HG03520 (cell line): ENCODE data around the gene MMD.
"Not testable (repeated sequence)": the region's sequence is repeated elsewhere in the genome, so short reads cannot be mapped to it uniquely, and the experiment has no call there.

Source experiments
- ATAC-seq: cut with Tn5 transposase; IDR thresholded peaks from one replicate; pipeline ENCODE4 v1.9.1; 2021; ENCODE audit warnings: mild to moderate bottlenecking, moderate library complexity; ENCODE audit not compliant: unreplicated experiment

Gene MMD

DNA sequence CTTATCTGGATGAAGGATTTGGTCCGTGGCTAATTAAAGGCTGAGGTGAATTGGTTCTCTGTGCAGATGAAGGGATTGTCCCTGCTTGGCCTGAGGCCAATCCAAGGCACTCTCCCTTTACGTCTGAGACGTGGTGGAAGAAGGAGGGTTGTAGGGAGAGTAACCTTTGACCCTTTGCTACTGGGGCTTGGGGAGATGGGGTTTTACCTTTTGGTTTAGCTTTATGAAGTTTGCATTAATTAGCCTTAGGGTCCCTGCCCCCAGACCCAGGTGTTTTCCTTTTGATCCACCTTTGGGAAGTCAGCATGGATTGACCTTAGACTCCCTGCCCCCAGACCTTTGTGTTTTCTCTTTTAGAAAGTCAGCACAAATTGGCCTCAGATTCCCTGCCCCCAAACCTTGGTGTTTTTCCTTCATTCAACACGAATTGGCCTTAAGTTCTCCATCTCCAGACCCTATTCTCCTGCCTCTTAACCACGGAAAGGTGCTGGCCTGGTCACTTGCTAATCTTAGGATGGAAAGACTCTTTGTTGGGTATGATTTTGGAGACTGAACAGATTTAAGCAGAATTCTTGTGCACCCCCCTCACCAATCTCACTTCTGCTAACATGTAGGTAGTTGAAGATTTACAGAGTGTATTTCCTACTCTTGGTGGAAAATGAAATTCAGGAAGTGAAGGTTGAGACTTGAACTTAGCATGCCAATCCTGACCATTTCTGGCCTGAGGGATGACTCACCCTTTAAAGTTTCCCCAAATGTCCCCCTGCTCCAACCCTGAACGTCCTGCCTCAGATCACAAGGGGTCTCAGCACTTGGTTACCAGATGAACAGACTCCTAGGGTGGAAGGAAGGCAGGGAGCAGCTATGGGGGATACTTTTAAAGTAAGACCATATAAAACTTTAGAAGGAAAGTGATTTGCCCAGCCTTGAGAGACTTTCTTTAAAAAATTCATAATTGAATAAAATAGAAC is 23.1 kb upstream of the MMD start:
- peak; percentile 70 for ATAC-seq

DNA sequence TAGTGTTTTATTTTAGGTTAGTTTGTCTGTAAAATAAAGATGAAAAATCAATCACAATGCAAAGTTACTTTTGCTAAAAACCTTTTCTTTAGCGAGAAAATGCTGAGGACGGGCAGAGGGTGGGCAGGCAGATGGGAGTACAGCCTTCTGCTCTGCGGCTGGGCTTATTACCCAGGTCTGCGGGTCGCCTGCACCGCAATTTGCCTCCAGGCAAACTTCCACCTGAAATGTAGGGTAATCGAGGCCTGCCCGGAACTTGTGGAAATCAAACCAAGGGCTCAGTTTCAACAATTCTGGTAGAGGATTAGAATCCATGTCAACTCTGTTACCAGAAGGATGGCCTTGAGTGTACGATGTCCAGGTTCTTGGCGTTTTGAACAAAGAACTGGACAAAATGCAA is 22.3 kb upstream of the MMD start:
- no peak for ATAC-seq

DNA sequence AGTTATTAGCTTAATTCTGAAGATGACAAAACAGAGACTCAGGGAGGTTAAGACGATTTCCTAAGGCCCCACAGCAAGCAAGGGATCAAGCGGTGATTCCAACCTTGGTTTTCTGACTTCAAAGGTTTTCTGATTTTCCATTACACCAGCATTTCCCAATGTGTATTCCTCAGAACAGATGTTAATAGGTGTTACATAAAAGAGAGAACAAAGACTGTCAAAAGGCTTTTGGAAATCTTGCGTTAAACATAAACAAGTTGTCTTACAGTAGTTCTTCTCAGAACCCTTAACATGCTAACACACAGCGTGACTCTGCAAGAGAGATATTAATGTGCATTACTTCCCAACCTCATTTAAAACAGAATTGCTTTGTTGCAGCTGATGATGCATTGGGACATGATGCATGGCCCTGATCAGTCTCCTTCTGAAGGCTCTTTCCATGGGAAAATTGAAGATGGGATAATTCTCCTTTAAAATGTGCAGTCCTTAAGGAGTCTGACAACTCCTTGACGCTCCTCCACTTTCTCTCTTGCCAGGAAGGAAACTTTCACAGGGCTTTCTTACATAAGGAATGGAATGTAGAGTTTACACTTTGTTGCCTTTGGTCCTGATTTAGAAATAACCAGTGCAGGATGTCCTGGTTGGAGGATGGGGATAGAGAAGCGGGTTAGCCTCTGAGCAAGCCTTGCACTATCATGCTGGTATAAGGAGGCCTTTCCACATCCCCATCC is 21.5 kb upstream of the MMD start:
- ATAC-seq, result no peak

DNA sequence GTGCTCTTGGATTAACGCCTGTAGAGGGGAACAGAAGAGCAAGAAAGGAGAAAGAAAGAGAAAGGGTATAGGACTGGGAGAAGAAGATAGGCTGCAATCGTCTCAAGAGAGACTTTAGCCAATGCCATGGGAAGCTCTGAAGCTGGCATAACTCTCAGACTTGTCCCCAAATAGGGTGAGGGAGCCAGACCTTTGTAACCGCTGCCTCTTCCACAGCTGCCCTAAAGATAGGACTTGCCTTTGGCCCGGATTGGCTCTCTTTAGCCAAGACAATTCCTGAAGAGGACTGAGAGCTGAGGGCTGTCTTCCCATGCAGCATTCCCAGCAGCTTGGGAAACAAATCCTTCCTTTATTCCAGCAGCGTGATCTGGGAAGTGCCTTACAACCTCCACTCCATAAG is 20.8 kb upstream of the MMD start:
- ATAC-seq, result no peak

DNA sequence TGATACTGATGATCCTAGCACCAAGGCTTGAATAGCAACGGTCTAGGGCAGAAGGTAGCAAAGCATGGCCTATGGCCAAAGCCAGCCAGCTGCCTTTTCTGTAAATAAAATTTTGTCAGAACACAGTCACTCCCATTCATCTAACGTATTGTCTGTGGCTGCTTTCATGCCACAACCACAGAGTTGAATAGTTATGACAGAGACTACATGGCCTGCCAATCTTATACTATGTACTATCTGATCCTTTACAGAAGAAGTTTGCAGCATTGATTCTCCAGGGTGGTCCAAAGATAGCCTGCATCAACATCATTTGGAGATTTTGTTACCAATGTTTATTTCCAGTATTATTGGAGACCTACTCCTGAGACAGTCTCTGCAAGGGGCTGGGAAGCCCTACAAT is 19.9 kb upstream of the MMD start:
- no peak for ATAC-seq

DNA sequence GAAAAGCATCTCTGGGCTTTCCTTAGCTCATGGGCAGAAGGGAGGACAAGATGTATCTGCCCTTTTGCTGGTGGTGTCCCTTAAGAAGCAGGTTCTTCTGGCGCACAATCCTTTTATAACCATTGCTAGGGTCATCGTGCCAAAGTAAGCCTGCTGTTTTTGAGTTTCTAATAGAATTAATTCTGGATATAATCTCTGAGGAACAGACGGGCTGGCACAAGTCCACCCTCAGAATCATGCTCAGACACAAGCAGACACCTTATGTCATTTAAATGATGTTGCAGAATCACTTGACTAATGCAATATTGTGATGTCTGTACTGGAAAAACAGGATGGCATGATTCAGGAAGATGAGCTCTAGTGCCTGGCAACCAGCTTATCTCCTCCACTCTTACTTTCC is 18.8 kb upstream of the MMD start:
- ATAC-seq, result no peak

DNA sequence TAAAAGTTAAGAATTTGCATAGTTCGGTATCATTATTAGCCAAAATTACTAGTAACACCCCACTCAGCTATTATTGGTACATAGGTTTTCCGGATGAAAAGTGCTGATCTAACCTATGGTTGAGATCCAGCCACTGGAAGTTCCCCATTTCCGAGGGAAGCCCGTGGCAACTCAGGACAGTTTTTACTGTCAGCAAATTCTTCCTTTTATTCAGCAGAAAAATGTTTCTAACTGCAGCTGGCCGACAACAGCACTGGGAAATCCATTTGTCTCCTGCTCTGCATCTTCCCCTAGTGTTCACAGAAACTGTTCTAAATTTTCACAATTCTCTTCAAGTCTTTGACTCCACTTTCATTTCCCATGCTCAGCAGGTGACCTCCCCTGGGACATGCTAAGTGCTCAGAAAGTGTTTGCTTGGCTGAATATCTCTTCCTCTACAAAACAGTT is 15.5 kb upstream of the MMD start:
- ATAC-seq, result peak; percentile 65

DNA sequence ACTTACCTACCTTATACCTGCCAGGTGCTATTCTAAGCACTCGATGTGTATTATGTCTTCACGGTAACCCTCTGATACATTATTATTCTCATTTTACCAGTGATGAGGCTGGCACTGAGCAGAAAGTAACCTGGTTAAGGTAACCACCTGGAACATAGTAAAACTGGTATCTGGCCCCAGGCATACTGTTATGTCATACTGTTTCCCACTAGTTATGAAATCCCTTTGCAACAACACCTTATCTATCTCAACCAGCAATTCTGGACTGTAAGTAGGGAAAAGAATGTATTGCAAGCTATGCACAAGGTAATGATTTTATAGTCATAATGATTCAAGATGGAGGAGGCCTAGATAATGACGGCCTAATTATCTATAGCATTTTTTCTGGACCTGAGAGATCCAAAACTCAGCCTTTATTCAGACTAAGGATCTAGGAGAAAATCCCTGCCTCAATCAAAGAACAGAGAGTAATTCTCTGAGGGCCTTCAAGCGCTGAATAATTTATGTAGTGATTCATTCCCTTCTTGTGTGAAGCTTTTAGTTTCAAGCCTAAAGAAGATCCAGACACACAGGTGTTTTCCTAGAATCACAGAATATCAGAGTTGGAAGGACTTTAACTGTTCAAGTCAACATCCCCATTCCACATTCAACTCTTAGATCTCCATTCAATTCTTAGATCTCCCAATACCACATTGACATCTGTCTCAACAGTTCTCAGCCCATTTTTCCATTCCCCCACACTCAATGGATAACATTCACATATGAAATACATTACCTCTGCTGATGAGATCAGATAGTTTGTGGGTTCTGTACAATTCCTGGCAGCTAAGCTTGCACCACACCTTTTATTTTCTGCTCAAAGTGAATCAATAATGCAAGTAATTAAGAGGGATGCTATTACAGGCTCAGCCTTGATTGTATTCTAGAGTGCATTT is 14.9 kb upstream of the MMD start:
- no peak for ATAC-seq

DNA sequence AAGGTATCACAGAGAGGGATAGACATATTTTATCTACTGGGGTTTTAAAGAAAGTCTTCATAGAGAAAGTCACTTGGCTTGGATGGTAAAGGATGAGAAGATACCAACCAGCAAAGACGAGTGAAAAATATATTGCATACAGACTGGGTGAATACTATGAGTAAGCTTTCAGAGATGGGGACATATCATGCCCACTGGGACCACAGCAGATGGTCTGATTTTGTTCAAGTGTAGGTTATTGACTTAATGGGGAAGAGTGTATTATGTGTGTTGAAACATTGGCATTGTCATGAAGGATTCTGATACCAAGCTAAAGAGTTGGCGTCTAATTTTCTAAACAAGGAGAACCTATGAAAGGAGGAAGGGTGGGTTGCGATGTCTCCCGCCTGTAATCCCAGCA is 13.8 kb upstream of the MMD start:
- ATAC-seq, result no peak

DNA sequence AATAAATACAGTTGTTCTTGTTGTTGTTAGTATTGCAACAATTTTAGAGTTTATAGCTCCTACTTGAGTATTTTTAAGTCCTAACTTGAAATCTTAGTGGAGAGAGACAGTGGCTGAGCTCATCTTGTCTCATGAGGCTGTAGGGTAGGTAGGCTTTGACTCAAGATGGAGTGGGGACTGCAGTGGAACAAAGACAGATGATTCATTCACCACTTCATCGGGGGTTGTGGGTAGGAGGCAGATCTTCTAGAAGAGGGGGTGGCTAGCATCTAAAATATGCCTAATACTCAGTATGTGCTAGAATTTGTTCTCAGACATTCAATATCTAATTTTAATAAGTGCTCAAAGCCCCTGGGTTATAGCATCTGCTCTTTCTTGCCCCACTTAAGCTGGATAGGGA is 13.1 kb upstream of the MMD start:
- no peak for ATAC-seq

DNA sequence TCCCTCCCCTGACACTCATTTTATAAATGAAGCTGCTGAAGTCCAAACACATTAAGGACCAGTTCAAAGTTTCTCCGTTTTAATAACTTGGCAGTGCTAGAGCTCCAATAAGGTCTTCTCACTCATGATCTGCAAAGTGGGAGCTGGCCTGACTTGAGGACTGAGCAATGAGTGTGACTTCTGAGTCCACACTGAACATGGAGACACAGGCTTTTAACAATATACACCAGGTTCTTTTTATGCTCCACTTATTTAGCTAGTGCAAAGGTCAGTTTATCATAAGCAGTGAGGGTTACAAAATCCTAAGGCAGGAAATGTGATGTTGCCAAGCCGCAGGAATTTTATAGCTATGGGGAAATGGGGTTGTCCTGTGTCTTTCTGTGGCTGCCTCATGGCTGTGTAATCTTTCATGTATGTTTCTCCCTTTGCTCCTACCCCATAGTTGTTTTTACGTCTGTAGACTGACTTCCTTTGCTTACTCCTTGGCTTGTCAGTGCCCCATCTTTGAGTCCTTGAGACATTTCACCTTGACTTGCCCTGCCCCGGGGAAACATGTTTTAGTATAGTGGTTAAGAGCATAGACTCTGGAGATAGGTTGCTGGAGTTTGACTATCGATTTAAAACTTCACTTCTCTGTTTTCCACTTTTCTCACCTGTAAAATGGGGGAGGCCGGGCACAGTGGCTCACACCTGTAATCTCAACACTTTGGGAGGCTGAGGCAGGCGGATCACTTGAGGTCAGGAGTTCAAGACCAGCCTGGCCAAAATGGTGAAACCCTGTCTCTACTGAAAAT is 12.2 kb upstream of the MMD start:
- no peak for ATAC-seq

DNA sequence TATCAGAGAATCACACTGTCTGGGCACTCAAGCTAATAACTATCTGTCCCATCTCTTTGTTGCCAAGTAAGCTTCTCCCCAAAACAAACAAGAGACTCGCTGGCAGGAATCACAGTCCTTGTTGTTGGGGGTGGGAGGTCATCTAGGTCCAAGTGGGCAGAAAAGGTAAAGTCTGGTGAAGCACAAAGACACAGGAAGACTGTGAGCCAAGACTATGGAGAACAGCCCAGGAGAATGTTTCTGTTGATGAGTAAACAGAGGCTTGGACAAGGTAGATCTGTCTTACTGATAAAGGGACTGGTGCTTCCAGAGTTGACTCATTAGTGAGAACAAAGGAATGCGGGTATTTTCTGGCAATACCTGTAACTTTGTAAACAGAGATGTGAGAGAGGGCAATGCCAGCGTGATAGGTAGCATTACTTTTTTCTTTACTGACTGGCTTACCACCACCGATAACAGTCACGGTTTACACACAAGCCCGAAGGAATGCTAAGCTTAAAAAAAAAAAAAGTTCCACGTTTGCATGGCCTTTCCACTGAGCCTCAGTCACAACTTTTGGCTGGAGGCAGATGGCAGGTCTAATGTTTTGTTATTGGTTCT is 11.5 kb upstream of the MMD start:
- no peak for ATAC-seq

DNA sequence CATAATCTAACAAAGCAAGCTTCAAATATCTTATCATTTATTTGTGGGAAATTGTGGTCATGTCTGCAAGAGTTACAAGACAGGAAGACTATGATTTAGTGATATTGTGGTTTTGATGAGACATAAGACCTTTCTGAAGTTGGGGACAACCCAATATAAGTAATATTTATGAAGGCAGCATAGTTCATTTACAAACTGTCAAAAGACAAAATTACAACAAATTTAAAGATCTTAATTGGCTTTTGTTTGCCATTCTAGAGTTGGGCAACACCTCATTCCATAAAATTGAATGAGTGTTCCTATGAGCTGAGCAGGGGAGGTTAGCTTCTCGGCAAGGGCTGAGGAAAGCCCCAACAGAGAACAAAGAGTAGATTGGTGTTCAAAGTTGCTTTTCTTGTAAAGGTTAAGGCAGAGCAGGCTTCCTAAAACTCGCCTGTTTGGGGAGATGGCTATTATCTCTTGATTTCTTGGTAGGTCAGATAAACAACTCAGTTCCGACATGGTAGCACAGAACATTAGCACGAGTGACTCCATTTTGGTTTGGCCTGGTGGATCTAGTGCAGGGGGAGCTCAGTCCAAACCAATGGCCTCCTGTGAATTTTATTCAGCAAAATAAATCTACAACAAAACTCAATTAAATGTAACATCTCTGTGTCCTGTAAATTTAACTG is 10.9 kb upstream of the MMD start:
- ATAC-seq, result no peak

DNA sequence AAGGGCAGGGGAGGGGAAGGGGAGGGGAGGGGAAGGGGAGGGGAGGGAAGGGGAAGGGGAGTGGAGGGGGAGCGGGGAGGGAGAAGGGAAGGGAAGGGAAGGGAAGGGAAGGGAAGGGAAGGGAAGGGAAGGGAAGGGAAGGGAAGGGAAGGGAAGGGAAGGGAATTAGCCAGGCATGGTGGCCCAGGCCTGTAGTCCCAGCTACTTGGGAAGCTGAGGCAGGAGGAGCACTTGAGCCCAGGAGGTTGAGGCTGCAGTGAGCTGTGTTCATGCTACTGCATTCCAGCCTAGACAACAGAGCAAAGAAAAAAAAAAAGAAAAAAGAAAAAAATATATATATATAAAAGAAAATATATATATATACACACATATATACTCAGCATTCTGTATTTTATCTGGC is 10.3 kb upstream of the MMD start:
- not testable (repeated sequence) for ATAC-seq

DNA sequence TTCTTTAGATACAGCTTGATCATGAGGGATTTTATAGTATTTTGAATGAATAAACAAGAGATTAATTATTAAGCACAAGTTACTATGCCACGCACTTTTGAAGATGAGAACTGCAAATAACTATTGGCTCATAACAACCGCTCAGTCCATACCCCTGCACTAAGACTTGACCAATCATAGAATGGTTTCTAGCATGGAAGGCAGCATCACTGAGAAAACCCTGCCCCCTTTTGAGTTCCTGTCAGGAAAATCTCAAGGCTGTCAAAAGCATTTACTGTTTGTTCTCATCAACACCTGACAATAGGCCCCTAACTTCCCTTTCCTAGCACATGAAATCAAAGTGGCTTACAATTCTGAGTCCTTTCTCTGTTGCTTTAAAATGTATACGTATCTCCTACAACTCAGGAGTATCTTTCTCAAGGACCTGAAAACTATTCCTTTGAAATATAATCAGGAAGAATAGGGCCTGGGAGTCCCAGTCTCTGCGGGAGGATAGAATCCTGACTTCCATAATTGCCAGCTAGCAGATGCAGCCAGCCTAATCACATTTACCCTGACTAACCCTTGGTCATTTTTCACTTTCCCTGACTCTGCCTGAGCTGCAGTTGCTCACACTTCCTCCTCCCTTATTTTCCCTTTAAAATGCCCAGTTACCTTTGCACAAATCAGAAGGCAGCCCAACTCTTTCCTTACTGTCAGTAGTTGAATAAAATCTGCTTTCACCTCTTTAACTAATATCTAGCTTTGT is 9.1 kb upstream of the MMD start:
- ATAC-seq, result no peak

DNA sequence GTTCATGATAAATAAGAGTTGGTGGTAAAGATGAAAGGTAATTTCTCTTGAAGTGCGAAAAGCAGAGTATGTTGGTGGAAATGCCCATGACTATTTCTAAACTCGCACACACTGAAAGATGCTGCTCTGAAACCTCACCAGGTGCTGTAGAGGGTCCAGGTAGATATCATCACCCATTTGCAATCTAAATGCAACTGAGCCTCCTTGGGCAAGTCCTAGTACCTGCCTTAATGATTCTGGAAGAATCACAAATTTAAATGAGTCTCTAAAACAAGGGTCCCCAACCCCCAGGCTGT is 5.9 kb upstream of the MMD start:
- ATAC-seq, result no peak

DNA sequence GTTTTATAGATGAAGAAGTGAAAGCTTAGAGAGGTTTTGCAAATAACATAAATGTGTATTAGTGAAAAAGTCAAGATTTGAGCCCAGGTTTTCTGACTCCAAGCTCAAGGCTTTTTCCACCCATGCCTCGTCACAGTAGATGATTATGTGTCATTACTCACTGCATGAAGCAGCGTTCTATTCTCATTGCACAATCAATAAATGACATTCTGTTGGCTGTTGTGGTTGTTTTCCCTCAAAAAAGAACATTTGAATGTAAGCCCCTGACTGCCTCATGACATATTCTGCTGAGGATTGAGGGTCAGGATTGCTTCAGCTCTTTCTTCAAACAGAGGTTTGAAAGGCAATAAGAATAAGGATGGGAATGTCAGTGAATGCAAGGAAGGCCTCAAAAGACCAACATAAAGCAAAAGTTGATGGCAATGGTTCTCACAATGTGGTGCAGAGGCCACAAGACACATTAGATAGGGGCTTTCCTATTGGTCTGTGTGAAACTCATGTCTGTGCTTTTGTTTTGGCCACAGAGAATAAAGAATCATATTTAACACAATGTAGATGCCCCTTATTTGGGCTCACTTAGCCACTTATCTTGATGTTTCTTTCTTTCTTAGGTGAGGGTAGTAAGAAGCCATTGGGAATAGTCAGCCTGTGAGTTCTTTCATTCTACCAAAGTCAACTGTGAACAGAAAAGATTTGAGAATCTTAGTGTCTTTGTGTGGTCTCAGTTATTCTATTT is 5.4 kb upstream of the MMD start:
- peak; percentile 59 for ATAC-seq

DNA sequence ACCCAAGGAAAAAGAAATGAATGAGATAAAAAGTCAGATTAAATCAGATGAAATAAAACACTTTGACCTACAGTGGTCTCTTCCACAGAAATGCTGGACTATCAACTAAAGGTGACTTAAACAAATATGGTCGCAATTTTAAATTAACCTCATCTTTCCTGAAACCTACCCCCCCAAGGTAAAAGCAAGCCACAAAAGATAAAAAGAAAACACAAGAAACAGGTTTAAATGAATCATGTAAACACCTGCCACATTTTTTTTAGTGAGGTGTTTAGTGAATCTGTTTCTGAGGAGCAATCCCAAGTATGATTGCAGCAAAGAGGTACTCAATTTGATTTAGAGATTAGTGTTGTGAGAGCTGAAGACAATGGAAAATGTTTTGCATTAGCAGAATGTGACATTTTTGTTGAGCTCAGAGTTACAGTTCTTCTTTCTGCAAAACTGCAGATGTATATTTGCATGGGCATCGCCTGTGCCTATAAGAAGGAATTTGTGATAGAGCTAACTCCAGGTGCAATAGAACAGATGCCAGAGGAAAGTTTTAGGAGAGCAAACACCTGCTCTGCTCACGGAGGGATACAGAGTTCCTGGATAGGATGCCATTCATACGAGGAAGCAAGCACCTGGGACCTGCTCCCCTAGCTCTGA is 3.4 kb upstream of the MMD start:
- no peak for ATAC-seq
